HG03064 (cell line): ENCODE data around the gene NPR1.
"Not testable (repeated sequence)": the region's sequence is repeated elsewhere in the genome, so short reads cannot be mapped to it uniquely, and the experiment has no call there.

ENCODE experiments used
- ATAC-seq: cut with Tn5 transposase; IDR thresholded peaks from one replicate; pipeline ENCODE4 v1.9.1; 2021; ENCODE audit warnings: low read depth; ENCODE audit not compliant: unreplicated experiment

Gene NPR1

GRCh38 chr1:153716211-153716610 is 37.7 kb downstream of the NPR1 start:
- ATAC-seq, result not testable (repeated sequence)

- no peak for ATAC-seq
These were observed 38.8 kb downstream of the NPR1 start for GRCh38 chr1:153717330-153717729.

GRCh38 chr1:153723687-153724086 is 45.2 kb downstream of the NPR1 start:
- ATAC-seq, result no peak

- not testable (repeated sequence) for ATAC-seq
These were observed 46.1 kb downstream of the NPR1 start for GRCh38 chr1:153724634-153725033.

GRCh38 chr1:153727463-153728304 is 49.2 kb downstream of the NPR1 start, which contains the start of gene INTS3:
Gene INTS3 (plus strand): TSS chr1:153728050. CDS start chr1:153728635, 585 bp downstream.
- peak; percentile 88 for ATAC-seq

GRCh38 chr1:153728305-153729066 is 50.0 kb downstream of the NPR1 start:
- no peak for ATAC-seq

GRCh38 chr1:153730468-153730988 is 52.0 kb downstream of the NPR1 start:
- ATAC-seq, result no peak

GRCh38 chr1:153733970-153734369 is 55.5 kb downstream of the NPR1 start:
- ATAC-seq, result no peak

- ATAC-seq, result peak; percentile 41
These were observed 56.1 kb downstream of the NPR1 start for GRCh38 chr1:153734396-153735089.

GRCh38 chr1:153735090-153735420 is 56.6 kb downstream of the NPR1 start:
- ATAC-seq, result no peak

- no peak for ATAC-seq
These were observed 63.5 kb downstream of the NPR1 start for GRCh38 chr1:153741986-153742385.

- no peak for ATAC-seq
These were observed 64.1 kb downstream of the NPR1 start for GRCh38 chr1:153742411-153743142.
